Testis (tissue), 3 donors: Measurements from ENCODE around the gene SPINK8. TPM values are rescaled to one million over a fixed set of nuclear protein-coding genes. Genes with fewer than 3 reads are reported as not detected.
A peak's percentile ranks its signal among the peaks of the same experiment; 100 is the strongest.

Experiments
- DNase-seq: peaks from one replicate; pipeline ENCODE4 v3.0.0-alpha.2; 2019
- H3K27ac ChIP-seq, 2 donors: fragments of 200-600 bp; sonication (generic); one replicate each; pipeline ENCODE4 v1.5.1; 2019
- H3K27me3 ChIP-seq: fragments of 200-600 bp; sonication (generic); one replicate; pipeline ENCODE4 v1.5.1; 2019
- H3K36me3 ChIP-seq: fragments of 200-600 bp; sonication (generic); one replicate; pipeline ENCODE4 v1.5.1; 2017; ENCODE audit warnings: low read depth; ENCODE audit errors: missing control alignments
- H3K4me1 ChIP-seq: fragments of 200-600 bp; sonication (generic); one replicate; pipeline ENCODE4 v1.5.1; 2019
- H3K4me3 ChIP-seq, 2 donors: fragments of 200-600 bp; sonication (generic); one replicate each; pipeline ENCODE4 v1.5.1; 2017 to 2019
- H3K9me3 ChIP-seq: fragments of 200-600 bp; sonication (generic); one replicate; pipeline ENCODE4 v1.5.1; 2017
- CTCF ChIP-seq, 3 experiments: fragments of 450-650 bp in 2 of 3; fragments of 200-600 bp in 1 of 3; sonication (generic) in 1 of 3; IDR thresholded peaks; one replicate each; pipeline ENCODE4 v1.5.1; 2016 to 2019; ENCODE audit warnings: antibody characterized with exemption in 3 of 3, mild to moderate bottlenecking in 2 of 3, moderate library complexity in 1 of 3
- POLR2A ChIP-seq: fragments of 450-650 bp; IDR thresholded peaks from one replicate; pipeline ENCODE4 v1.6.1; 2017; ENCODE audit warnings: antibody characterized with exemption, mild to moderate bottlenecking, moderate library complexity
- WGBS, 2 donors: methylation state at CpG; one replicate each; pipeline ENCODE4 v1.1.5; 2018; 5-methylcytosine and 5-hydroxymethylcytosine counted together
- intact Hi-C: fragments of 100-400 bp; cut with DNase I; formaldehyde crosslinking; loops from one replicate; pipeline ENCODE4 v1.15.1; 2023; ENCODE audit warnings: low total_unique reads
- polyA plus RNA-seq: library from polyadenylated mRNA; stranded (reverse); fragments of 350-450 nt; fragmentation: Illumina TruSeq; extraction: RNeasy Lipid Tissue Mini Kit (QIAGEN cat#74804); gene quantifications from one replicate; pipeline ENCODE4 v1.2.3, GENCODE V29; 2014; ENCODE audit warnings: low read depth, low replicate concordance; ENCODE audit not compliant: insufficient read depth
- total RNA-seq, 2 donors: library from RNA; depleted of rRNA; stranded (reverse); fragments of >200 nt; gene quantifications; one replicate each; pipeline ENCODE4 v1.2.3, GENCODE V29; 2016

The SPINK8 gene
- total and polyA plus RNA-seq, 3 donors from 2014 or later, result not detected

- intact Hi-C loops, result no loop called here
- WGBS, 2 donors, result 43 to 59% methylated on average over 13 of the region's 13 CpGs
- Histone ChIP-seq H3K4me1 (peaks cover 4% of the 10 kb centered on the region), H3K9me3 (no peaks in the 10 kb centered on the region), H3K27ac (peak overlapping the region in 1 of 2 donors; percentile 93), H3K27me3 (no peaks in the 10 kb centered on the region), H3K4me3 (peak overlapping the region; percentile 80 to 91), H3K36me3 (no peaks in the 10 kb centered on the region)
- no peak for TF ChIP-seq POLR2A
- no peak for TF ChIP-seq CTCF (IDR thresholded peaks at IDR 0.05)
- DNase-seq, result peak; percentile 28
Measured at GRCh38 chr3:48299746-48300712, 33.4 kb downstream of the SPINK8 start.

GRCh38 chr3:48297111-48297810 lies 36.2 kb downstream of the SPINK8 start:
- H3K4me3 ChIP-seq, result no peak overlapping the region
- no peaks in the 10 kb centered on the region for H3K36me3 ChIP-seq
- no peak for DNase-seq
- H3K9me3 ChIP-seq, result no peaks in the 10 kb centered on the region
- WGBS, 2 donors, result 94 to 96% methylated on average over 5 of the region's 5 CpGs
- no peaks in the 10 kb centered on the region for H3K27me3 ChIP-seq
- intact Hi-C loops, result no loop called here
- no peak for TF ChIP-seq POLR2A
- TF ChIP-seq CTCF (IDR thresholded peaks at IDR 0.05), result no peak
- H3K27ac ChIP-seq, result no peak overlapping the region
- H3K4me1 ChIP-seq, result peaks cover 4% of the 10 kb centered on the region

GRCh38 chr3:48296699-48297098 lies 36.8 kb downstream of the SPINK8 start:
- no peak for DNase-seq
- WGBS, 2 donors, result 90 to 95% methylated on average over 4 of the region's 4 CpGs
- intact Hi-C loops, result no loop called here
- H3K36me3 ChIP-seq, result no peaks in the 10 kb centered on the region
- no peak overlapping the region for H3K27ac ChIP-seq
- H3K4me3 ChIP-seq, result no peak overlapping the region
- TF ChIP-seq CTCF (IDR thresholded peaks at IDR 0.05) (no peak), POLR2A (no peak)
- peaks cover under 1% of the 10 kb centered on the region for H3K4me1 ChIP-seq
- no peaks in the 10 kb centered on the region for H3K27me3 ChIP-seq
- H3K9me3 ChIP-seq, result no peaks in the 10 kb centered on the region

- 91 to 95% methylated on average over 4 to 12 of the region's 12 CpGs for whole genome bisulfite sequencing, 2 donors
- Histone ChIP-seq H3K4me3 (no peak overlapping the region), H3K9me3 (no peaks in the 10 kb centered on the region), H3K27me3 (no peaks in the 10 kb centered on the region), H3K36me3 (no peaks in the 10 kb centered on the region), H3K4me1 (no peaks in the 10 kb centered on the region), H3K27ac (no peak overlapping the region)
- intact Hi-C loops, result no loop called here
- DNase-seq, result no peak
- TF ChIP-seq CTCF (IDR thresholded peaks at IDR 0.05) (no peak), POLR2A (no peak)
Measured at GRCh38 chr3:48294611-48295263, 38.7 kb downstream of the SPINK8 start.
